ENCODE measurements around the gene CCN5.

CCN5 gene

DNA sequence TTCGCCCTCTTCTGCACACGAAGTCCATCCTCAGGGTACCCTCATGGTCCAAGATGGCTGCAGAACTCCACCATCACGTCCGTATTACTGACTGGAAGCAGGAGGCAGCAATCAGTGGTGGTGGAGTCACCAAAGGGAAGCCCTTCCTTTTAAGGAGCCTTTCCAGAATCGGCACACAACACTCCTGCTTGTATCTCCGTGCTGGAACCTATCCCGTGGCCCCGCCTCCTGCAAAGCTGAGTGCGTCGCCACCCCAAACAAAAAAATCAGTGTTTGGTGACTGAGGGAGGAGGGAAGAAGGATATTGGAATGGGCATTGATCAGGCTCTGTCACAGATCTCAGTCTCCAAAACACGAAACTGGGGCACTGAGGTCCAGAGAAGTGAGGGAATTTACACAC, 5.8 kb upstream of the CCN5 start:
- H3K27ac ChIP-seq: no peak overlapping the region
- TF ChIP-seq, protein P1, sequence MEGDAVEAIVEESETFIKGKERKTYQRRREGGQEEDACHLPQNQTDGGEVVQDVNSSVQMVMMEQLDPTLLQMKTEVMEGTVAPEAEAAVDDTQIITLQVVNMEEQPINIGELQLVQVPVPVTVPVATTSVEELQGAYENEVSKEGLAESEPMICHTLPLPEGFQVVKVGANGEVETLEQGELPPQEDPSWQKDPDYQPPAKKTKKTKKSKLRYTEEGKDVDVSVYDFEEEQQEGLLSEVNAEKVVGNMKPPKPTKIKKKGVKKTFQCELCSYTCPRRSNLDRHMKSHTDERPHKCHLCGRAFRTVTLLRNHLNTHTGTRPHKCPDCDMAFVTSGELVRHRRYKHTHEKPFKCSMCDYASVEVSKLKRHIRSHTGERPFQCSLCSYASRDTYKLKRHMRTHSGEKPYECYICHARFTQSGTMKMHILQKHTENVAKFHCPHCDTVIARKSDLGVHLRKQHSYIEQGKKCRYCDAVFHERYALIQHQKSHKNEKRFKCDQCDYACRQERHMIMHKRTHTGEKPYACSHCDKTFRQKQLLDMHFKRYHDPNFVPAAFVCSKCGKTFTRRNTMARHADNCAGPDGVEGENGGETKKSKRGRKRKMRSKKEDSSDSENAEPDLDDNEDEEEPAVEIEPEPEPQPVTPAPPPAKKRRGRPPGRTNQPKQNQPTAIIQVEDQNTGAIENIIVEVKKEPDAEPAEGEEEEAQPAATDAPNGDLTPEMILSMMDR (IDR thresholded peaks at IDR 0.05): no peak
- H3K27me3 ChIP-seq: no peaks in the 10 kb centered on the region
- no peaks in the 10 kb centered on the region for H3K4me1 ChIP-seq (ENCODE audit: control insufficient read depth in 1 of 2, insufficient read depth in 1 of 2, low read depth in 1 of 2, low read length in 1 of 2)
- H3K36me3 ChIP-seq: no peaks in the 10 kb centered on the region
- H3K9me3 ChIP-seq: no peaks in the 10 kb centered on the region
- H3K4me3 ChIP-seq (ENCODE audit: low read depth in 1 of 2, low read length in 1 of 2): no peak overlapping the region

DNA sequence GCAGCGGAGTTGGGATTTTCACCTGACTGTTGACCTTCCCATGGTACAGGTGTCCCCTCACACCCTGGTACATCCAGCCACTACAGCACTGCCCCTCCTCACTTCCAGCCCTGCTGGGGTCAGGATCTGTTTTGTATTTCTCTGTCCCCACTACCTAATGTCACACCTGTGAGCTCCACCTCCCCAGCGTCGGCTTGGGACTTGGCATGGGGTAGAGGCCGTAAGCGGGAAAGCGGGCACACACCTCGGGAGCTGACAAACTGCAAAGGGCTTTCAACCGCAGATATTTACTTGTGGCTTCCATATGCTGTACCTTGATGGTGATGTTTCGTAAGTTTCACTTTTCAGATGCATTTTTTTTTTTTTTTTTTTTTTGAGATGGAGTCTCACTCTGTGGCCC, 5.4 kb upstream of the CCN5 start:
- TF ChIP-seq, protein P1 (IDR thresholded peaks at IDR 0.05): no peak
- H3K27ac ChIP-seq: no peak overlapping the region
- no peaks in the 10 kb centered on the region for H3K27me3 ChIP-seq
- no peaks in the 10 kb centered on the region for H3K4me1 ChIP-seq (ENCODE audit: control insufficient read depth in 1 of 2, insufficient read depth in 1 of 2, low read depth in 1 of 2, low read length in 1 of 2)
- H3K36me3 ChIP-seq: no peaks in the 10 kb centered on the region
- no peak overlapping the region for H3K4me3 ChIP-seq (ENCODE audit: low read depth in 1 of 2, low read length in 1 of 2)
- H3K9me3 ChIP-seq: no peaks in the 10 kb centered on the region

DNA sequence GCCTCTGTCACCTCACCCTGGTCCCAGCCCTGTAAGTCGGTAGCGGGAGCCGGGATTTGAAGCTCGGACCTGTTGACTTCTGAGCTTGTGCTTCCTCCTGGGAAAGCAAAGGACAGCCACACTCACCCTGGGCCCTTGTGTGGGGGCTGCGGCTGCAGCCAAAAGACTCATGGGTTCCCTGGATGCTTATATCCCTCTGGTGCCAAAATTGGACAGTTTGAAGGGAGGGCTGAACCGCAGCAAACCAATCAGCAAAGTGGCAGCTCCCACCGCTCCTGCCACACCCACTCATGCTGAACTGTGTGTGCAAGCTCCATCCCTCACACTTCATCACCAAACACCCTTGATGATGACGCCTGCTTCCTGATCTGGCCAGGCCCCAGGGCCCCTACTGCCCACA, 3.9 kb upstream of the CCN5 start:
- TF ChIP-seq, protein P1 (IDR thresholded peaks at IDR 0.05): no peak
- Histone ChIP-seq H3K27me3 (no peaks in the 10 kb centered on the region), H3K9me3 (no peaks in the 10 kb centered on the region), H3K4me1 (ENCODE audit: control insufficient read depth in 1 of 2, insufficient read depth in 1 of 2, low read depth in 1 of 2, low read length in 1 of 2) (no peaks in the 10 kb centered on the region), H3K27ac (no peak overlapping the region), H3K4me3 (ENCODE audit: low read depth in 1 of 2, low read length in 1 of 2) (no peak overlapping the region), H3K36me3 (no peaks in the 10 kb centered on the region)

DNA sequence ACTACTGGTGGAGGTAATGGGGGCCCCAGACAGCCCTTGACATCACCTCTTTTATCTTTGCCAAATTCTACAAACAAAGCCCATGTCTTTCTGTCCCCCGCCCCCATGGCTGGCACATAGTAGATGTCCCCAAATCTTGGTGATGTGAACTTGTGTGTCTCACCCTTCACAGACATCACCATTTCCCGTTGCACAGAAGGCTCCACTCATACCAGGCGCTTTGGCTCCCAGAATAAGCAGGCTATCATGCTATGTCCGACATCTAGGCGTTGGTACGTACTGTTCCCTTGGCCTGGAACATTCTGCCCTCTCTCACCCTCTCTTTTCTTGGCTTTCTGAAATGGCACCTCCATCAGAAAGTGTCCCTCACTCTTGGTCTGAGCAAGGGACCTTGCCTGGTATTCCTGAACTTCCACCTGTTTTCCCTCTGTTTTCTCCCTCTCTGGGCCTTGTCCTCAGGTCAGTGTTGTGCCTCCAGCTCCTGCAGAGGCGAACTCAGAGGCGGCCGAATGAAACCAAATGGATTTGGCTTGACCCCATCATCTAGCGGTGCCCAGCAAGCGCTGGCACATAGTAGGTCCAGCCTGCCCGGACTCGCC, 968 bp upstream of the CCN5 start:
- Histone ChIP-seq H3K27me3 (no peaks in the 10 kb centered on the region), H3K4me1 (ENCODE audit: control insufficient read depth in 1 of 2, insufficient read depth in 1 of 2, low read depth in 1 of 2, low read length in 1 of 2) (no peaks in the 10 kb centered on the region), H3K4me3 (ENCODE audit: low read depth in 1 of 2, low read length in 1 of 2) (no peak overlapping the region), H3K36me3 (no peaks in the 10 kb centered on the region), H3K27ac (no peak overlapping the region), H3K9me3 (no peaks in the 10 kb centered on the region)
- TF ChIP-seq, protein P1 (IDR thresholded peaks at IDR 0.05): no peak

DNA sequence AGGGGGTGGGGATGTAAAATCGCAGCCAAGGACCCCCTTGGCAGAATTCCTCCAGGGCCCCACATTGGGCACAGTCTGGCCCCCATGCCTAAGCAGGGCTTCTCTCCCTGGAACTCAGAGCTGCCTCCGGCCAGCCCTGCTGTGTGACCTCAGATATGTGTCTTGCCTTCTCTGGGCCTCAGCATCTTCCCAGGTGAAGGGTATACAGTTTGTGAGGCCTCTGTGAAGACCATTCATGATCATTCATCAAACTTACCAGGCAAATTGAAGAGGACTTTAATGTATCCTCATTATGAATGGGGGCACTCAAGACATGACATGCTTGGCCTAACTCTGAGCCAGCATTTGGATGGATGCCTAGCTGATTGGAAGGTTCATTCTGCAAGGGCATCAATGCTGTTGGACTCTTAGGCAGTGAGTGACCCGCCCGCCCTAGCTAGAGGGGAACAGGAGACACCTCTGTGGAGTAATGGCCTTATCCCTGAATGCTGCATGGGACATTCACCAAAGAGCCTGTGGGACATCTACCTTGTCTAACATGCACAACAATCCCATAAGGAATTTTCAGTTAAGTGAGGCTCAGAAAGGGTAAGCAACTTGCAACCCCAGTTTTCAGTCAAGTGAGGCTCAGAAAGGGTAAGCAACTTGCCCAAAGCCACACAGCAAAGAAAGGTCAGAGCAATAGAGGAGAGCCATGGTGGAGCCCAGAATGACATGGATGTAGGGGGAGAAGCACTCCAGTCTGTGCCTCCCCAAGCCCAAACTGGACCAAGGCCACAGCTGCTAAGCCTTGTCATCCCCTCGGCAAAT, 535 bp downstream of the CCN5 start:
- Histone ChIP-seq H3K9me3 (no peaks in the 10 kb centered on the region), H3K27ac (no peak overlapping the region), H3K4me1 (ENCODE audit: control insufficient read depth in 1 of 2, insufficient read depth in 1 of 2, low read depth in 1 of 2, low read length in 1 of 2) (no peaks in the 10 kb centered on the region), H3K4me3 (ENCODE audit: low read depth in 1 of 2, low read length in 1 of 2) (no peak overlapping the region), H3K27me3 (no peaks in the 10 kb centered on the region), H3K36me3 (no peaks in the 10 kb centered on the region)
- TF ChIP-seq, protein P1 (IDR thresholded peaks at IDR 0.05): no peak

Data from neutrophil (primary cell).